HL-60/S4 treated with phorbol 12-myristate 13-acetate at 8.2 ng/mL for 4 days and 3 days (cell line): Measurements from ENCODE around the gene AGBL4.
"Not testable (repeated sequence)": the region's sequence is repeated elsewhere in the genome, so short reads cannot be mapped to it uniquely, and the experiment has no call there.

Experiments
- in situ Hi-C: fragments of 300-500 bp; cut with MboI; formaldehyde crosslinking; loops from 2 replicates; pipeline ENCODE4 v1.15.0; 2022; ENCODE audit warnings: low sequenced_read_pairs

The AGBL4 gene

DNA sequence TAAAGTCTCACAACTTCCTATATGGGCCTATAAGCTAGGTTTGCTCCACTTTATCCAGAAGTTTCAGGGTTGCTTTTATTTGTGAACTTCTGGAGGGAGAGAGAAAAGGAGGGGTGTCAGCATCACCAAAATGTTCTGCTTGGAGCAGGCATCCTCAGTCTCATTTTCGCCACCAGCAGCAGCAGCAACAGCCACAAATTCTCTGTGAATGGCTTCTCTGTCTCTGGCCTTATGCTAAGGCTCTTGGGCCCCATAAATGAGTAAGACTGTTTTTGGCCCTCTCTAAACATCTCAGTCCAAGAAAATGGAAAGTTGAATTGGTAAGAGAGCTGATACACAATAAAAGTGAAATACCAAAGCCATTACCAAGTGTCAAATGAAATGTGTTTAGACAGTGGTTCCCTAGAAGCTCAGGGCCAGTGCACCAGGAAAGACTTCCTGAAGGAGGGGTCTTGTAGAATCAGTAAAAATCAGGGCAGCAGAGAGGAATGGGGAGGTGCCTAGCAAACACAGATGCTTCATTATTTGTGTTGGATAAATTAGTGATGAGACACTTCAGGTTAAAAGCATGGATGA is 1498.8 kb downstream of the AGBL4 start:
- in situ Hi-C loops = no loop called here

DNA sequence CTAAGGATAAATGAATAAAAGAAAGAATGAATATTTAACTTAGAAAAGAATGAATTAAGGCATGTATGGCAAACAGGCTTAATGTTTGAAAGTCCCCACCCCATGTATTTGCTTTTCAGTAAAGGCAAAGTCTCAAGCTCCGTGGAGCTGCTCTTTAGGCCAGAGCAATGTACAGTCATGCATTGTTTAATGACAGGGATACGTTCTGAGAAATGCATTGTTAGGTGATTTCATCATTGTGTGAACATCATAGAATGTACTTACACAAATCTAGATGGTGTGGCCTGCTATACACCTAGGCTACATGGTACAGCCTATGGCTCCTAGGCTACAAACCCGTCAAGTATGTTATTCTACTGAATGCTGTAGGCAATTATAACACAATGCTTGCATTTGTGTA is 1500.2 kb downstream of the AGBL4 start:
- in situ Hi-C loops = no loop called here

DNA sequence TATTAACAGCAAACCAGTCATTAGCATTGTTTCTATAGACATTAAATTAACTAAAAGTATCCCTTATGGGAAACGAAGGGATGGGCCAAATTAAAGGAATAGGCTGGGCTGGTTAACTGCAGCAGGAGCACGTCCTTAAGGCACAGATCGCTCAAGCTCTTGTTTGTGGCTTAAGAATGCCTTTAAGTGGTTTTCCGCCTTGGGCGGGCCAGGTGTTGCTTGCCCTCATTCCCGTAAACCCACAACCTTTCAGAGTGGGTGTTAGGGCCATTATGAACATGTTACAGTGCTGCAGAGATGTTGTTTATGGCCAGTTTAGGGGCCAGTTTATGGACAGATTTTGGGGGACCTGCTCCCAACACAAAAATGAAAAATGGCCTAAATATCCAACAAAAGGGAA is 1503.9 kb downstream of the AGBL4 start:
- in situ Hi-C loops = not testable (repeated sequence)

DNA sequence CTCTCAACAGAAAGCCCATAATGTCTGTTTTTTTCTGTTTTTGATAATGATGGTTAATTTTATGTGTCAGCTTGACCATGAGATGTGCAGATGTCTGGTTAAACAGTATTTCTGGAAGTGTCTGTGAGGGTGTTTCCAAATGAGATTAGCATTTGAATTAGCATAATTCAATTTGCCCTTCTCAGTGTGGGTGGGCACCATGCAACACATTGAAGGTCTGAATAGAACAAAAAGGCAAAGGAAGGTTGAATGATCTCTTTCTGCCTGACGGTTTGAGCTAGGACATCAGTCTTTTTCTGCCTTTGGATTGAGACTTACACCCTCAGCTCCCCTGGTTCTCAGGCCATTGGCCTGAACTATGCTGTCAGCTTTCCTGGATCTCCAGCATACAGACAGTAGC is 1516.9 kb downstream of the AGBL4 start:
- in situ Hi-C loops = no loop called here

DNA sequence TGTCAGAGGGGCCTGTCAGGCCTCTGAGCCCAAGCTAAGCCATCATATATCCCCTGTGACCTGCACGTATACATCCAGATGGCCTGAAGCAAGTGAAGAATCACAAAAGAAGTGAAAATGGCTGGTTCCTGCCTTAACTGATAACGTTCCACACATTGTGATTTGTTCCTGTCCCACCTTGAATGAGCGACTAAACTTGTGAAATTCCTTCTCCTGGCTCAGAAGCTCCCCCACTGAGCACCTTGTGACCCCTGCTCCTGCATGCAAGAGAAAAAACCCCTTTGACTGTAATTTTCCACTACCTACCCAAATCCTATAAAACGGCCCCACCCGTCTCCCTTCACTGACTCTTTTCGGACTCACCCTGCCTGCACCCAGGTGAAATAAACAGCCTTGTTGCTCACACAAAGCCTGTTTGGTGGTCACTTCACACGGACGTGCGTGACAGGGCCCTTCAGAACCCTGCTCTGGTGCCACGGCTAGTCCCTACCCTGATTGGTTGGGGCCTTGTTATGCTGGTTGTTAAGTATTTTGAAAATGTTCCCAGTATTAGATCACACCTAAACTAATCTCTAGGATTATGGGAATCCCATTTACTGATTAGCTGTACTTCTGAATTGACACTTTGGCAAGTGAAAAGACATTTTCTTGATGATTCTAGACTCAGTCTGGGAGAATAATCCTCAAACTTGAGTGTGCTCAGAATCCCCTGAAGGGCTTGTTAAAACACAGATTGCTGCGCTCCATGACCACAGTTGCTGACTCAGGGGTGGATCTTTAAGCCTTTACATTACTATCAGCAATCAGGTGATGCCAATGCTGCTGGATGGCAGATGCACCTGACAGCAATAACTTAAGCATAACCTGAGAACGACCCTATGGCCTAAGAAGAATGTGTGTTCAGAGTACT is 1523.0 kb downstream of the AGBL4 start:
- in situ Hi-C loops = no loop called here

DNA sequence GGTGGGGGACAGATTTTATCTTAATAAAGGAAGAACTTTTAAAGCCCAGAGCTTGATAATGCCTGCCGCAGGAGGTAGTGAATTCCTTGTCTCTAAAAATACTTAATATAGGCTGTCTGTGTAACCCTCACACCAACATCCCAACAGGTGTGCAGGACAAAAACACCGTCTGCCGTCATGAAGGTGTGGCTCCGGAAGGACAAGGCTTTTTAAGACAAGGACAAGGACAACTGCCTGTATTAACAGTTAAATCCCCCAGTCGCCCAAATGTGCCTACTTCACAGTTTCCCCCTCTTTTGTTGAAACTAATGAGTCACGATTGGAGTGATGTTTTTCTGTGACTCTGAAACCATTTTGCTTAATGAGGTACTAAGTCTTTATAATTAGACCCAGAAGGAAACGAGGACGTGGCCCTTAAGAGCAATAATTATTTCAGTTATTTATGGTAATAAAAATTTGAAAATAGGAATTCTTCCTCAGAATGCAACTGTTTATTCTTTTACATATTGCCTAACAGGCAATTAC is 1524.5 kb downstream of the AGBL4 start:
- in situ Hi-C loops = no loop called here

DNA sequence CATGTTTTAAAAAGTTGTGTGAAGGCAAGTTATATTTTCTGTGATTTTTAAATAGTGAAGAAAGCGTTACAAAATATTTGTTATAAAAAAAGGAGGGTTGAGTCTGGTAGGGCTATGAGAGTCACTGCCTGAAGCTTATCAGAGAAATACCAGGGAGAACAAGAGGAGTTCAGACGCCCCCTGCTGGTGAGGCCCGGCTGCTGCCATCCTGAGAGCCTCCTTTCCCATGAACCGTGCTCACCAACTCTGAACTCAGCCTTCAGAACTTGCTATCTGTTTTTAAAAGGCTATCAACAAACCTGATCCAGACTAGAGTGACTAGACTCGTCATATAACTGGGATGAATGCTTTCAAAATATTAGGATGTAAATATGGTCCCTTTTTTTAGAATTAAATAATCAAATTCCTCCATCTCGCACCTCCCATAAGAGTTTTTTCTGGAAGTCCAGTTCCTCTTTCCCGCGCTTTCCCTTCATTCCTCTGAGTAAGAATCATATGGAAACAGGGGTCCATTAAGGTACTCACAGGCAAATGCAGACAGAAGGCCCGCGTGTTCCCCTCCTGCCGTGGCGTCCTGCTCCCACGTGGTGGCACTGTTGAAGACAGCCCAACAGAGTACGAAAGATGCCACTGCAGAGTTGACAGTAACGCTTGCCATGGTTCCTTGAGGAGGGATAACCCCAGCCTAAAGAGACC is 1525.5 kb downstream of the AGBL4 start:
- in situ Hi-C loops = no loop called here

DNA sequence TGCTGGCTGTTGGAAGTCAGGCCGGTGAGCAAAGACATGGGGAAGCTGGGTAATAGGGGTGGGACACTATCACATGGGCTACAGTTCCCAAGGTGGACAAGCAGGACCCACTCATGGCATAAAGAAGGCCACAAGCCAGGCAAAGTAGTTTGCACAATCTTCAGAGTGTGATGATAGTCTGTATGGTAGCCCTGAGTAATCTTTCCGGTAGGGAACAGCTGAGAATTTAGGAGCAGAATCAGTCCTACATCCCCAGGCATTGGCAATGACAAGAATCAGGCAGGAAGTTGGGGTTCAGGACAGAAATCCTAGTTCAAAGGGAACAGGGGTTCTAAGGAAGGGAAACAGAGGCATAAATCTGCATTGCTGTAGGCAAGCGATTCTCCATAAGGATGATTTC is 1527.8 kb downstream of the AGBL4 start:
- in situ Hi-C loops = no loop called here

DNA sequence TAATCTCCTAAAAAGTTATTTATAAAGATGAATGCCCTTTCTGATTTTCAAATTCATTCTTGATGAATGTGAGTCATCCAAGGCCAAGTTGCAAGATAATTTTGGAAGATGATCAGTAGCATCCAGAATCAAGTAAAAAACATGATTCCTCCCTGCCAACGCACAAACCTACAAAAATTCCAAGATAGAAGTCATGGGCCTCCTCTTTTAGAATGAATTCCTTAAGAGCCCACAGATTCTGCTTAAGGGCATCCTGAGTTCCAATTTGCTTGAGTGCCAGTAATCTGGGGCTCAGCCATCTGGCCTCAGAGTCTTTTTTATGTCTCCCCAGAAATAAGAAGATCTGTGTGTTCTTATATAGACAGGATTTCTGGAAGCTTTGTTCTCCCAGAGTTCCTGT is 1528.6 kb downstream of the AGBL4 start:
- in situ Hi-C loops = no loop called here

DNA sequence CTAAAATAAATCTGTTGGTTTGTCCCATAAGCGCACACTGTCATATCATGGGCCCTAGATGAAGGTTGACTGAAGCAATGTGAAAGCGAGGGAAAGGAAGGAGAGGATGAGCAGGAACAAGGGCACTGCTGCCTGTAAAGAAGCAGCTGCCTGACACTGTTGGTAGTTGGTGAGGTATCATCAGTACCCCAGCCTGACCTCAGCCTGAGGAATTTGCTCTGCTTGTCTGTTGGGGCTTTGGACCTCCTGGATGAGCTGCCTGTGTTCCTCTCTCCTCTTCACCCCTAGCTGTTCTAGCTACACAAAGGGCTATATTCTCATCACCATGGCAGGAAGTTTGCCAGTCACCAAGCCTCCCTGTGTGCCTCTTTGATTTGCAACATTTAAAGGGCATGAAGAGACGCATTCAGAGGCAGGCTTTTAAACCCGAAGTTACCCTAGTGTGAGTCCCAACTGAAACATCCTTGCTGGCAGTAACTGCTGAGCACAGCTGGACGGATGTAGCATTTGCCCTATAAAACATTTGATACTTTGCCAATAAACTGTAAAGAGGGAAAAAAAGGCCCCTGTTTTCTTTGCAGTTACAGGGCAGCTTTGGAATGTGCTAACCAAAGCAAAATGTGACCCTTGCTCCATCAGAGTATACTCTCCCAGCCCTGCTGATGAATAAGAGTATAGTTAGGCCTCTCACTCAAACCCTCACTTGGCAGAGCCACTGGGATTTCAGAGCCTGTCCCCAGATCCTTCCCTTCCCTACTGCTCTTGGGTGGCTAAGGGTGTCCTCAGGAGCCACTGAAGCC is 1529.6 kb downstream of the AGBL4 start:
- in situ Hi-C loops = no loop called here

DNA sequence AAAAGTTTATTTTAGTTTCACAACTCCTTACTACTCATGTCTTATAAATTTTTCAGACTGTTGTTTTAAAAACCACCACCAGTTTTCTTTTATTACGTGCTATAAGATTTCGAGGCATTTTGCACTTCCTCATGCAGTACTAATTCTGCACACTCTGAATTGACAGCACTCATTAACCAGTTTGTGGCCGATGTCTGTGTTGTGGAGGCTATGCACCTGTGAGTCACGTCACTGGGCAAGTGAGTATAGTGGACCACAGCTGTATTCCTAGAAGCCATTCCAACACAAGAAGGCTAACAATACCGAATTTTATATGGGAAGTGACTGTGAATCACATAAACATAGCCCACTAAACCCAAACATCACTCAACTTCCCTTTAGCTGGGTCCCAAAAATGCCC is 1530.7 kb downstream of the AGBL4 start:
- in situ Hi-C loops = no loop called here

DNA sequence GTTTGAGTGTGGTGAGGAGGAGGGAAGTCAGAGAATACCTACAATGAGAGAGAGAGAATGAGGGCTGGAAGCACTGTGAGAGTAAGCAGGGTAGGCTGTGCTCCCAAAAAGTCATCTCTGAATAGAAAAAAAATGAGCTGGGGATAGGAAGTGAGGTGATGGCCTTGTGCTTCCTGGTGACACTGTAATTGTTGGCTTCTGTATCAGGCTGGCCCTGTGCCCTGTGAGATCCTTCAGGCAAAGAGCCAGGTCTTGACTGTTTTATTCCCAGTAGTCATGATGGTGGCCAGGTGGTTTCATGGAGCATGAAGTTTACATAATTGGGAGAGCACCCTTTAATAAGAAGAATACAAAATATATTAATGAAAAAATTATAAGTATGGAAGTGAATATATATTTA is 1531.4 kb downstream of the AGBL4 start:
- in situ Hi-C loops = no loop called here

DNA sequence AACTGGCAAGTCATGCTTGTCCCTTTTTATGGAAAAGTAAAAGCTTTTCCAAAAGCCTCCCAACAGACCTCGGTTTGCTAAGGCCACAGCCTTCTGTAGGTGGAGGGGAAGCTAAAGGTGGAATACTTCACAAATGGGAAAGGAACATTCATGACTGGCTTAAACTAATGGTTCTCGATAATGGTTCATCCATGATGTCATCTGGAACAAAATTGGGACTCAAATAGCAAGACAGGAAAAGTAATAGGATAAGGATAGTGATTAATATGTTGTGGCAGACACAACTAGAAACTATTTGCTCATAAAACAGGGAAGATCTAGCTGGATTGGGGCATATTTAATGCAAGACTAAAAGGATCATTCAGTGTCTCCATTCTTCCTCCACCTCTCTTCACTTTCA is 1535.0 kb downstream of the AGBL4 start:
- in situ Hi-C loops = no loop called here
